Gastroesophageal sphincter (tissue), 4 donors: Measurements from ENCODE around the gene CEP170B. TPM values are rescaled to one million over a fixed set of nuclear protein-coding genes. Genes with fewer than 3 reads are reported as not detected.
"Not testable (repeated sequence)": the region's sequence is repeated elsewhere in the genome, so short reads cannot be mapped to it uniquely, and the experiment has no call there.

ENCODE experiments used
- ATAC-seq: fragments of 150-250 bp; one replicate; pipeline ENCODE4 v1.9.1; 2016; ENCODE audit warnings: mild to moderate bottlenecking, moderate library complexity
- H3K27ac ChIP-seq, 4 donors: fragments of 200-600 bp; sonication (generic) in 3 of 4; 1 replicate in 3 of 4; 2 replicates in 1 of 4; pipeline ENCODE4 v1.5.1; 2016 to 2019
- H3K27me3 ChIP-seq: fragments of 200-600 bp; sonication (generic); one replicate; pipeline ENCODE4 v1.5.1; 2019
- H3K36me3 ChIP-seq, 2 donors: fragments of 200-600 bp; sonication (generic); one replicate each; pipeline ENCODE4 v1.5.1; 2019; ENCODE audit warnings: control low read depth in 1 of 2
- H3K4me1 ChIP-seq, 3 donors: fragments of 200-600 bp; sonication (generic); 1 replicate in 2 of 3; 2 replicates in 1 of 3; pipeline ENCODE4 v1.5.1; 2016 to 2019; ENCODE audit warnings: control low read depth in 2 of 3
- H3K4me3 ChIP-seq, 2 donors: fragments of 200-600 bp; sonication (generic); one replicate each; pipeline ENCODE4 v1.5.1; 2019; ENCODE audit warnings: mild to moderate bottlenecking in 1 of 2, moderate library complexity in 1 of 2
- H3K9me3 ChIP-seq, 3 donors: fragments of 200-600 bp; sonication (generic); one replicate each; pipeline ENCODE4 v1.5.1; 2017 to 2019; ENCODE audit warnings: control low read depth in 2 of 3
- EP300 ChIP-seq: sonication (generic); formaldehyde crosslinking; IDR thresholded peaks from one replicate; pipeline ENCODE4 v1.6.1; 2017; ENCODE audit warnings: antibody characterized with exemption, mild to moderate bottlenecking
- POLR2A ChIP-seq, 2 donors: fragments of 450-650 bp; IDR thresholded peaks; one replicate each; pipeline ENCODE4 v1.6.1; 2017; ENCODE audit warnings: antibody characterized with exemption in 2 of 2, mild to moderate bottlenecking in 2 of 2, moderate library complexity in 1 of 2
- POLR2AphosphoS5 ChIP-seq: sonication (generic); formaldehyde crosslinking; IDR thresholded peaks from one replicate; pipeline ENCODE4 v1.6.1; 2017; ENCODE audit warnings: antibody characterized with exemption
- WGBS, 2 donors: methylation state at CpG; one replicate each; pipeline ENCODE4 v1.1.5; 2018; ENCODE audit warnings: low coverage in 1 of 2; 5-methylcytosine and 5-hydroxymethylcytosine counted together
- total RNA-seq, 4 donors: library from RNA; depleted of rRNA; stranded (reverse); fragments of >200 nt; gene quantifications; one replicate each; pipeline ENCODE4 v1.1.0, GENCODE V29; 2016
- TF ChIP-seq, protein P1 (sequence below), 4 experiments: fragments of 200-600 bp in 2 of 4; fragments of 450-650 bp in 2 of 4; sonication (generic) in 1 of 4; IDR thresholded peaks; one replicate each; pipeline ENCODE4 v1.5.1; 2017 to 2019; ENCODE audit warnings: antibody characterized with exemption in 4 of 4, mild to moderate bottlenecking in 2 of 4, moderate library complexity in 2 of 4

Gene CEP170B
- total RNA-seq, 4 donors from 2014 or later: 18.7 to 64.7 (median 25.5) TPM

DNA sequence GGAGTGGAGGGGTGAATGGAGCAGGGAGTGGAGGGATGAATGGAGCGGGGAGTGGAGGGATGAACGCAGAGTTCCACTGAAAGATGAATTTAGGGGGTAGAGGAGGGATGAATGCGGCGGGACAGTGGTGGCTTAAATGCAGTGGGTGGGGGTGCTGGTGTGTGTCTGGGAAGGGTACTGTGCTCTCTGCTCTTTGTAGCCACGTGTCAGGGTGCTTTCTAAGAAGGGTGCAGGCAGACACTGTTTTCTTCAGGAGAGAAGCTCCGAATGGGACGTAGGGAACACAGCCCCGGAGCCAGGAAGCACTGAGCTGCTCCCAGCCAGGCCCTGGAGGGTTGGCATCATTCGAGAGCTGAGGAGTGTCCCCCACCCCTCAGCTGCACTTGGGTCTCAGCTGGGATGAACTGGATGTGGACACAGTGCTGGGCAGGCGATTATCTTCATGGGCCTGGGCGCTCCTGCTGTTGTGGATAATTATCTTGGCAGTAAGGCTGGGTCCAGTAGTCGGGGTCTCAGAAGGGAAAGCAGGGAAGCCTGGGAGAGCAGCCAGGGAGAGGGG, 9.5 kb upstream of the CEP170B start:
- H3K27ac ChIP-seq: no peak overlapping the region
- no peak overlapping the region for H3K4me3 ChIP-seq
- no peaks in the 10 kb centered on the region for H3K9me3 ChIP-seq
- H3K36me3 ChIP-seq: no peaks in the 10 kb centered on the region
- H3K27me3 ChIP-seq: peaks cover 34% of the 10 kb centered on the region
- ATAC-seq: no peak
- TF ChIP-seq POLR2A (IDR thresholded peaks at IDR 0.05): no peak
- TF ChIP-seq, protein P1, sequence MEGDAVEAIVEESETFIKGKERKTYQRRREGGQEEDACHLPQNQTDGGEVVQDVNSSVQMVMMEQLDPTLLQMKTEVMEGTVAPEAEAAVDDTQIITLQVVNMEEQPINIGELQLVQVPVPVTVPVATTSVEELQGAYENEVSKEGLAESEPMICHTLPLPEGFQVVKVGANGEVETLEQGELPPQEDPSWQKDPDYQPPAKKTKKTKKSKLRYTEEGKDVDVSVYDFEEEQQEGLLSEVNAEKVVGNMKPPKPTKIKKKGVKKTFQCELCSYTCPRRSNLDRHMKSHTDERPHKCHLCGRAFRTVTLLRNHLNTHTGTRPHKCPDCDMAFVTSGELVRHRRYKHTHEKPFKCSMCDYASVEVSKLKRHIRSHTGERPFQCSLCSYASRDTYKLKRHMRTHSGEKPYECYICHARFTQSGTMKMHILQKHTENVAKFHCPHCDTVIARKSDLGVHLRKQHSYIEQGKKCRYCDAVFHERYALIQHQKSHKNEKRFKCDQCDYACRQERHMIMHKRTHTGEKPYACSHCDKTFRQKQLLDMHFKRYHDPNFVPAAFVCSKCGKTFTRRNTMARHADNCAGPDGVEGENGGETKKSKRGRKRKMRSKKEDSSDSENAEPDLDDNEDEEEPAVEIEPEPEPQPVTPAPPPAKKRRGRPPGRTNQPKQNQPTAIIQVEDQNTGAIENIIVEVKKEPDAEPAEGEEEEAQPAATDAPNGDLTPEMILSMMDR (IDR thresholded peaks at IDR 0.05): no peak
- TF ChIP-seq POLR2AphosphoS5: no peak
- TF ChIP-seq EP300: no peak
- 60 to 70% methylated on average over 5 of the region's 12 CpGs for WGBS, 2 donors
- no peaks in the 10 kb centered on the region for H3K4me1 ChIP-seq

DNA sequence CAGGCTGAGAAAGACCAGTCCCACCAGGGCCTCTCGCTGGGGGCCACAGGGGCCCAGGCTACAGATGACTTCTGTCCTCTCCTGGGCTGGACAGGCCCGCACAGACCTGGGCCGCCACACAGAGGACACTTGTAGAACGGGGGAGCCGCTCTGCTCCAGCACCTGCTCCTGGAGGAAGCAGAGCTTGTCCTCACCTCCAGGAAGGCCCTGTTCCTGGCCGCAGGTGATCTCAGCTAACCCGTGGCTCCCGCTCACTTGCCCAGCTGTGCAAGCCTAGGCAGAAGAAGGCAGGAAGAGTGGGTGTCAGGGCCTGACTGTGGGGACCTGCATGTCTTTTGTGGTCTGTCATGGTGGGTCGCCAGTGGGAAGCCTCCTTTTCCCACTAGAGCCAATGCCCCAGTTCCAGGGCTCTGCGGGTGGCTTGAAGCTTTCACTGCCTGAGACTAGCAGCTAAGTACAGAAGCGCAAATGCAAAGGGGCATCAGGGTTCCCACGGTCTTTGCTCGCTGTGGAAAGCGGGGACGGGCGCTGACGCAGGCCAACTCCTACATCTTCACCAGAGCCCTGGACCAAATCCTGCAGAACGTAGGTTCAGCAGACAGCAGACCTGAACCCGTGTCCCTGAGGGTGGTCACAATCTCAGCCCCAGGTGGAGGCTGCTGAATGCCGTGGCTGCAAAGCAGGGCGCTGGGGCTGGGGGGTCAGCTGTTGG, 8.8 kb upstream of the CEP170B start:
- Histone ChIP-seq H3K9me3 (no peaks in the 10 kb centered on the region), H3K36me3 (no peaks in the 10 kb centered on the region), H3K27ac (no peak overlapping the region), H3K27me3 (peaks cover 27% of the 10 kb centered on the region), H3K4me3 (no peak overlapping the region), H3K4me1 (no peaks in the 10 kb centered on the region)
- no peak for ATAC-seq
- TF ChIP-seq, protein P1 (IDR thresholded peaks at IDR 0.05): no peak
- no peak for TF ChIP-seq EP300
- no CpG with 5 or more reads among the region's 21 CpGs for WGBS, 2 donors

DNA sequence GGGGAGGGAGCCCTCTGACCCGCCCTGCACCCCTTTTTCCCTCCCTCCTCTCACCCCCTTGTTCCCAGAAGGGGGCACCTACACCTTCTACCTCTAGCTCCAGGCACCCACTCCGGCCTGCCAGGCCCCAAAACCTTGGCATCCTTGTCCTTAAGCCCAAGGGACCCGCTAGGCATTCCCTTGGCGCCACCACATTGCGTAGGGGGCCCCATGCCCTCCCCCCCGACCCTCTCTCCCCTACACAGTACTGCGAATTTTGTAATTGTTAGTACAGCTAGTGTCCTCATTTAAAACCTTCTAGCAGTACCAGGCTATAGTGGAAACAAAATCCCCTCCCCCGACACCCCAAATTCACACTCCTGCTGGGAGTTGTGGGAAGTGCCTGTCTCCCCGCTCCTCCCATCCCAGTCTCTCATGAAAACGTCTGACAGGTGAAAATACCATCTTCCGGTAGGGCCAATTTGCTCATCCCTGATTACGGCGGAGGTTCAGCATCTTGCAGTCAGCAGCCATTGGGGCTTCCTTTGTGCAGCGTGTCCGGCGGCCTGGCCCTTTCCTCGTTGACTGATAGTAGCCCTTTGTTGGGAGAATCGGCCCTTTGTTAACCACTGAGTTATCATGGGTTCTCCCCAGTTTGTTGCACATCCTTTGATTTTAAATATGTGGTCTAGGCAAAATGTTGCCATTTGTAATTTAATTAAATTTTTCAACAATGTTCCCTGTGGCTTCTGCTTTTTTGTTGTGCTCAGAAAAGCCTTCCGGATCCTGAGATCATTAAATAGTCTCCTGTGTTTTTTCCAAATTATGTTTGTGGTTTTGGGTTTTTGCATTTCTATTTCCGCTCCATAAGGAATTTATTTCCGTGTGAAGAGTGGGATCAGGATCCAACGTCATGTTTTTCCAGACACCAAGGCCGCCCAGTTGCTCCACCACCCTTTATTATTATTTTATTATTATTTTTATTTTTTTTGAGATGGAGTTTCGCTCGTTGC, 7.9 kb upstream of the CEP170B start:
- WGBS, 2 donors: 68 to 69% methylated on average over 19 to 23 of the region's 25 CpGs
- no peak overlapping the region for H3K4me3 ChIP-seq
- H3K9me3 ChIP-seq: no peaks in the 10 kb centered on the region
- TF ChIP-seq POLR2AphosphoS5 (no peak), POLR2A (IDR thresholded peaks at IDR 0.05) (no peak), EP300 (no peak)
- TF ChIP-seq, protein P1 (IDR thresholded peaks at IDR 0.05): no peak
- H3K27ac ChIP-seq: no peak overlapping the region
- peaks cover 20% of the 10 kb centered on the region for H3K27me3 ChIP-seq
- no peaks in the 10 kb centered on the region for H3K36me3 ChIP-seq
- no peaks in the 10 kb centered on the region for H3K4me1 ChIP-seq
- ATAC-seq: no peak

DNA sequence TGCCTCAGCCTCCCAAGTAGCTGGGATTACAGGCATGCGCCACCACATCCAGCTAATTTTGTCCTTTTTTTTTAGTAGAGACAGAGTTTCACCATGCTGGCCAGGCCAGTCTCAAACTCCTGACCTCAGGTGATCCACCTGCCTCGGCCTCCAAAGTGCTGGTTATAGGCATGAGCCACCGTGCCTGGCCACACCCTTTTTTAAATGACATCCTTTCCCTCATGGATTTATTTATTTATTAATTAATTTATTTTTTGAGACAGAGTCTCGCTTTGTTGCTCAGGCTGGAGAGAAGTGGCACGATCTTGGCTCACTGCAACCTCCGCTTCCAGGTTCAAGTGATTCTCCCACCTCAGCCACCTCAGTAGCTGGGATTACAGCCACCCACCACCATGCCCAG, 7.1 kb upstream of the CEP170B start:
- H3K27me3 ChIP-seq: peaks cover 12% of the 10 kb centered on the region
- not testable (repeated sequence) for H3K36me3 ChIP-seq, H3K27ac ChIP-seq, H3K9me3 ChIP-seq, H3K4me3 ChIP-seq, H3K4me1 ChIP-seq, ATAC-seq
- WGBS, 2 donors: 94 to 96% methylated on average over 5 of the region's 6 CpGs

DNA sequence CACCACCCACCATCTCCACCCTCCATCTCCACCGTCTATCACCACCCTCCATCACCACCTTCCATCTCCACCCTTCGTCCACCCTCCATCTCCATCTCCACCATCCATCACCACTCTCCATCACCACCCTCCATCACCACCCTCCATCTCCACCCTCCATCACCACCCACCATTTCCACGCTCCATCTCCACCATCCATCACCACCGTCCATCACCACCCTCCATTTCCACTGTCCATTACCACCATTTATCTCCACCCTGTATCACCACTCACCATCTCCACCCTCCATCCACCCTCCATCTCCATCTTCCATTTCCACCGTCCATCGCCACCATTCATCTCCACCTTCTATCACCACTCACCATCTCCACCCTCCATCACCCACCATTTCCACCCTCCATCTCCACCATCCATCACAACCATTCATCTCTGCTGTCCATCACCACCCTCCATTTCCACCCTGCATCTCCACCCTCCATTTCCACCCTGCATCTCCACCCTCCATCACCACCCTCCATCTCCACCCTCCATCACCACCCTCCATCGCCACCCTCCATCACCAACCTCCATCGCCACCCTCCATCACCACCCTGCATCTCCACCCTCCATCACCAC, 6.1 kb upstream of the CEP170B start:
- TF ChIP-seq POLR2AphosphoS5: no peak
- TF ChIP-seq EP300: no peak
- no peak for TF ChIP-seq POLR2A (IDR thresholded peaks at IDR 0.05)
- TF ChIP-seq, protein P1 (IDR thresholded peaks at IDR 0.05): no peak
- no peaks in the 10 kb centered on the region for H3K9me3 ChIP-seq
- H3K27me3 ChIP-seq: peaks cover 3% of the 10 kb centered on the region
- no peak for ATAC-seq
- H3K27ac ChIP-seq: no peak overlapping the region
- H3K36me3 ChIP-seq: no peaks in the 10 kb centered on the region
- H3K4me1 ChIP-seq: peaks cover 0 to 1% (median 0%) of the 10 kb centered on the region in 3 donors
- WGBS, 2 donors: 72 to 81% methylated on average over 8 of the region's 8 CpGs
- H3K4me3 ChIP-seq: no peak overlapping the region
